Measurements from ENCODE around the gene WASL.
"Not testable (repeated sequence)": the region's sequence is repeated elsewhere in the genome, so short reads cannot be mapped to it uniquely, and the experiment has no call there.

WASL gene

DNA sequence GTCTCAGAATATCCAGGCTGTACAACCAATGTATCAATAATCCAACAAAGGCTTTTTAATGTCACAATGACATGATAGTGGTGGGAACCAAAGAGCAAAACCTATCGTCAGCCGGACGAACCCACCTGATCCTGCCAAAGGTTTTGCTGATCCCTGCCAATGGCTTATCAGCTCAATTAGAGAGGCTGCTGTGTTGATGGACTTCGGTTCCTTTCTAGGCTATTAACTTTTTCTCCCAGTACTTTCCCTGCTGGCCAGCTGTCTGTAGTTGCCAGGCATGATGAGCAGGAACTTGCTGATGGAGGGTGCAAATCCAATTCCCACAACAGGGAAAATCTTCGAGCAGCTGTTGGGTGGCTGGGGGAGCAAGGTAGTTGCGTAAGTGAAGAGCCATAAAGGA is 90.8 kb downstream of the WASL start:
- no peak for DNase-seq (ENCODE audit: low read depth)

DNA sequence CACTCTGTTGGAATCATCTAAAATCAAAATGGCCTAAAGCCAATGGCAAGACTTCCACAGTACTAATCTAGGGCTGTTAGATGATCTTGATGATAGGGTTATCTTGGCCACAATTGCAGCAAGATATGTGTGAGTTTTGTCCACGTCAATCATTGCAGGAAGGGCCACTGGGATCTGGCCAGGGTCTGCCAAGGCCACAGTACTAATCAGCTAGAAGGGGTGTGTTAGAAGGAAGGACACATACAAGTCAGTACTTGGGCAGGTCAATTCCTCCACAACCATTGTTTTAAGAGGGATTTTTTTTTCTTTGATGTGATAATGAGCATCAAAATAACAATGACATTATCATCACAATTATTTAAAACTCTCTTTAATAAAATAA is 91.5 kb downstream of the WASL start:
- no peak for DNase-seq (ENCODE audit: low read depth)

DNA sequence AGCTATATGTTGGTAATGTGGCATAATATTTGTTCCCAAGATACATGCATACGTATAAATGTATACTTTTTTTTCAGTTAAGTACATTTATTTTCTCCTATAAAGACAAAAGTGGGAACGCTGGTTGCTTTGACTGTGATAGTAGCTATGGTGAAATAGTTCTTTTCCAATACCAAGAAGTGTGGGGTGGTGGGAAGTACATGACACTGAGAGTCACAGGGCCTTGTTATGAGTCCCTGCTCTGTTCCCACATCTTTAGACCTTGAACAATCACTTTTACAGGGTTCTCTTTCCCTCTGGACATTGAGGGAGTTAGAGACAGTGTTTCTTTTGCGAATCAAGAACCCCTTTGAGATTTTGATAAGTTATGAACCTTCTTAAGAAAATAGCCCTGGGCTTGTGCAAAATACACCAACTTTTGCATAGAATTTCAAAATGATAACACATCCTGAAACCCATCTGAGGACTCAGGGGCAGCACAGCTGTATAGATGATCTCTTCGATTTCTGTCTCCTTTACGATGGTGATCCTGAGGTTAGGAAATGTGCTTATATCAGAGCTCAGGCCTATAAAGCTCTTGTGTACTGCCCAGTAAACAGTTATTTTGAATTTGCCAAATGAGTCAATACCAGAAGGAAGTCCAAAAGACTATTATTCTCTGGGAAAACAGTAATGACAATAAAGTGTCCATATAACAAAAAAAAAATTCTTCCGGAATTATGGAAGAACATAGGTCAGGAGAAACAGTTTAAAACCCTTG is 92.1 kb downstream of the WASL start:
- DNase-seq (ENCODE audit: low read depth), result no peak

DNA sequence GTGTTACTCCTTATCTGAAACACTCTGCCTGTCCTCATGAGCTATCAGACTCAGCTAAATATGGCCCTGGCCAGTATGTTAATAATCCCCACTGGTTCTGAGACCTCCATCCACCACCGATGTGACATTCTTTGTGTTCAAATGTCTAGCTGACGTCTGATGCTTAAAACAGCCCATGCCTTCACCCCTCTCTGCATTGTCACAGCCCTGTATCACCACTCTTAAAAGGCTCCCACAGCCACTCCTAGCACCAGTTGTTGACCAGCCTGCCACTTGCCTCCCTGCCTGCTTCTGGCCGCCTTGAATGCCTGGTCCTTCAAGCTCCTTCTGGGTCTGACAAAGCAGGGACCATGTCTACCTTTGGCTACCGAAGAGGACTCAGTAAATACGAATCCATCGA is 93.2 kb downstream of the WASL start, which contains the start of gene LMOD2:
LMOD2 (plus strand) TSS at position 253 of the 400 bp plus-strand sequence; CDS start at position 351, 98 bp downstream.
- DNase-seq (ENCODE audit: low read depth), result no peak

DNA sequence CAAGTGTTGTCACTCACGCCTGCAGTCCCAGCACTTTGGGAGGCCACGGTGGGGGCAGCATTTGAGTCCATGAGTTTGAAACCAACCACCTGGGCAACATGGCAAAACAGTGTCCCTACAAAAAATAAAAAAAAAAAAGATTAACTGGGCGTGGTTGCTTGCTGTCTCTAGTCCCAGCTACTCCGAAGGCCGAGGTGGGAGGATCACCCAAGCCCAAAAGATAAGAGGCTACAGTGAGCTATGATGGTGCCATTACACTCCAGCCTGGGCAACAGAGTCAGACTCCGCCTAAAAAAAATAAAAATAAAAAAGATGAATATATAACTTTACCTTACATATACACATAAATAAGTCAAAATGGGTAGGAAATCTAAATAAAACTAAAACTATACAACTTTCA is 95.6 kb downstream of the WASL start:
- DNase-seq (ENCODE audit: low read depth), result no peak

GRCh38 chr7:123652406-123652805 is 96.4 kb downstream of the WASL start:
- no peak for DNase-seq (ENCODE audit: low read depth)

DNA sequence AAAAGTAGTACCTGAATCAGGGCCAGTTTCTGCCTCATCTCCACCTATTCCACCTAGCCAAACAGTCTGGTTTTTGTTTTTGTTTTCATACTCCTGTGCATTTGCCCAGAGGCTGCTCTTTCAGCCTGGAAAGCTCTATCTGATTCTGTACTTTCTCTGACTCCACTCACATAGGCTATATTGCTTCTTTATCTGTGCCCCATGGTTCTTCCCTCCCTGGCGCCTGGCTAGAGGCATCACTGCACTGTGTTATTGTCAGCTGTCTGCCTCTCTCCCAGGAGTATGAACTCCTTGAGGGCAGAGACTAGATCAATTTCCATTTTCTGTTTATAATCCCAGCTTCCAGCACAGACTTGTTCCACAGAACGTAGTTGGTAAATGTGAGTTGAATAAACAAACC is 98.2 kb downstream of the WASL start:
- DNase-seq (ENCODE audit: low read depth), result no peak

DNA sequence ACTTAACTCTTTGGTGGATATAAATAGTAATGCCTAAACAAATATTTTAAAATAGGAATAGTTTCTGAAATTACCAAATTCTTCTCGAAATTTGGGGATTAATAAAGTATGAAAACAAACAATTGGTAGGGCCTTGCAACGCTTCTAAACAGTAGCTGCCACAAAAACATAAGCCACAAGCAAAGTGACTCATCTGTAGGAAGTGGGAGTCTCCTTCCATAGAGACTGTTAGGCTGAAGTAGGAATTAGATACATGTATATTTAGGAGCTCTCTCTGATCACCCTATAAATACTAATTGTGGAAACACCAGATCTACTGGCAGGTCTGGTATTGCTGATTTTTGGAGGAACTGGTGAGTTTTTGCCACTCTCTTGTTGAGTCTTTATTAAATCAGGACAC is 98.8 kb downstream of the WASL start:
- no peak for DNase-seq (ENCODE audit: low read depth)

DNA sequence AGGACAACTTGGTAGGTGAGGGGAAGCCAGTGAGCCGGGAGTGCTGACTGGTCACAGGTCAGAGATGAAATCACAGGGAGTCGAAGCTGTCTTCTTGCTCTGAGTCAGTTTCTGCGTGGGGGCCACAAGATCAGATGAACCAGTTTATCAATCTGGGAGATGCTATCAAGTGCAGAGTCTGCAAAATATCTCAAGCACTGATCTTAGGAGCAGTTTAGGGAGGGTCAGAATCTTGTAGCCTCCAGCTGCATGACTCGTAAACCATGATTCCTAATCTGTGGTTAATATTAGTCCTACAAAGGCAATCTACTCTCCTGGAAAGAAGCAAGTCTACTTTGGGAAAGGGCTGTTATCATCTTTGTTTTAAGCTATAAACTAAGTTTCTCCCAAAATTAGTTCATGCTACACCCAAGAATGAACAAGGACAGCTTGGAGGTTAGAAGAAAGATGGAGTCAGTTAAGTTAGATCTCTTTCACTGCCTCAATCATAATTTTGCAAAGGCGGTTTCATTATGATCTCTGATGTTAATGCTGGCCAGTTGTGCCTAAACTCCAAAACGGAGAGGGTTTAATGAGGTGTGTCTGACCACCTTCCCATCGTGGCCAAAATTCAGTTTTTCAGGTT is 101.6 kb downstream of the WASL start:
- DNase-seq (ENCODE audit: low read depth), result no peak

DNA sequence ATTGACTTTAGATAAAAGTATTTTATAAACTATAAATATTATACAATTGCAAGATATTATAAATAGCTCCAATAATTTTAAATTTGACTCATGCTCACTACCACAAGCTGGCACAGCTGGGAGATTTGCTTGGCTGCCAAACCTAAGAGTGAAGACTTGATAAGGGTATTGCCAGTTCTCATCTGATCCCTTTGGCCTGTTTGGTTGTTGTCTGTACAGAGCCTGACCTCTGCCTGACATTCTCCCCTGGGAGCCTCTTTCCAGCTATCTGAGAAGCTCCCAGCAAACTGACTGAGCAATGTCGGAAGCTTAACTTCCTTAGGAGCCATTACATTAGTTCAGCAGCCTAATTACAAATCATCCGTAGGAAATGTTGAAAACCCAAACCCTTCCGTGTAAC is 103.3 kb downstream of the WASL start:
- no peak for DNase-seq (ENCODE audit: low read depth)

DNA sequence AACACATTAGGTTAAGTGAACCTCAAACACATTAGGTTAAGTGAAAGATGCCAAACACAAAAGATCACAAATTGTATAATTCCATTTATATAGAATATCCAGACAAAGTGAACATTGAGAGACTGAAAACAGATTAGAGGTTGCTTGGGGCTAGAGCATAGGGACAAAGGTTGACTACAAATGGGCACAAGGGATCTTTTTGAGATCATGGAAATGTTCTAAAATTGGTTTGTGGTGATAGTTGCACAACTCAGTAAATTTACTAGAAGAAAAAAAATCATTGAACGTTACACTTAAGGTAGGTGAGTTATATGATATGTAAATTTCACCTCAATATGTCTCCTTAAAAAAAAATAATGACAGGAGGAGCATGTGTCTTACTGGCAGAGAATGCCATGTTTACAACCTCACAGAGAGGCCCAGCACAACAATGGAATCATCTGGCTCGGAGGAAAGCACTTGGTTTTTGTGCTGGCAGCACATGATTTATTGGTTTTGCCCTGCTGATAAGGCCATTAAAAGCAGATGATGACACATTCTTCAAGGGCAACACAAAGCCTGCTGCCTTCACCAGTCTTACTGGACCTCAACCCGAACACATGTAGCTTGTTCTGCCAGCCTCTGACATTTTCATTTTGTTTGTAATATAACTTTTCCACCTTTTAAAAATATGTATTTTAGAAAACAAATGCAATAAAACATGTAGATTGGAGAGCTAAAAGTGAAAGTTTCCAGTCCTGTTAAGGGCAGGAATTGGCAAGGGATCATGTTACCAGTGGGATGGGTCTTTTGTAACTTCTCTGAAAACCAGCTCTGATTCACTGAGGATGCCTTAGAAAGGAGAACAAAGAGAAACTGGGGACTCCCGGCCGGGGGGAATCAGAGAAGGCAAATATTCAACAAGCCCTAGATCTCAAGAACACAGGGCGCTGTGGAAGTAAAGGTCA is 105.0 kb downstream of the WASL start:
- DNase-seq (ENCODE audit: low read depth), result no peak

- DNase-seq (ENCODE audit: low read depth), result no peak
These were observed 106.9 kb downstream of the WASL start for GRCh38 chr7:123641901-123642300.

DNA sequence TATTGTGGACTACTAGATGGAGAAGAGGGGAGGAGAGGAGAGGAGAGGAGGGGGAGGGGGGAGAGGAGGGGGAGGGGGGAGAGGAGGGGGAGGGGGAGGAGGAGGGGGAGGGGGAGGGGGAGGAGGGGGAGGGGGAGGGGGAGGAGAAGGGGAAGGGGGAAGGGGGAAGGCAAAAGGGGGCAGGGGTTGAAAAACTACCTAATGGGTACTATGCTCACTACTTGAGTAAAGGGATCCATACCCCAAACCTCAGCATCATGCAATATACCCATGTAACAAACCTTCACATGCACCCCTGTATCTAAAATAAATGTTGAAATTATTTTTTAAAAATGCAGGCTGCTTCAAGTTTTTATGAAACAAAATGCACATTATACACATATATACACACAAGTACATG is 108.2 kb downstream of the WASL start:
- no peak for DNase-seq (ENCODE audit: low read depth)

DNA sequence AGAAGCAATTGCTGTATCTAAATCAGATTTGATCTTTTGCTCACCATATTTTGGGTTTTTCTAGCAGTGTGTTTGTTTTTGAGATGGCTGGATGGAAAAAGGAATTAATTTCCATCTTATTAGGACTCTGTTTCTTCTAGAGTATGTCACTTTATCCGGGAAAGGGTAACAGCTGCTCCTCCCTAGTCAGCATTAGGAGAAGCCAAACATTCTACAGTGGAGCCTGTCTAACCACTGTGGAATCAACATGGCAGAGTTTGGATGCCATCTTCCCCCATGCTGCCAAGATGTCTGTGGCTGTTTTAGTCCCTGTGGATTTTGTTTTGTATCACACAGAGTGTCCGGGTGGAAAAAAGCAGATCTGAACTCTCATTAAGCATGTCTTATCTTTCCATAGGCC is 109.2 kb downstream of the WASL start:
- DNase-seq (ENCODE audit: low read depth), result no peak

- no peak for DNase-seq (ENCODE audit: low read depth)
These were observed 110.9 kb downstream of the WASL start for GRCh38 chr7:123637878-123638277.

DNA sequence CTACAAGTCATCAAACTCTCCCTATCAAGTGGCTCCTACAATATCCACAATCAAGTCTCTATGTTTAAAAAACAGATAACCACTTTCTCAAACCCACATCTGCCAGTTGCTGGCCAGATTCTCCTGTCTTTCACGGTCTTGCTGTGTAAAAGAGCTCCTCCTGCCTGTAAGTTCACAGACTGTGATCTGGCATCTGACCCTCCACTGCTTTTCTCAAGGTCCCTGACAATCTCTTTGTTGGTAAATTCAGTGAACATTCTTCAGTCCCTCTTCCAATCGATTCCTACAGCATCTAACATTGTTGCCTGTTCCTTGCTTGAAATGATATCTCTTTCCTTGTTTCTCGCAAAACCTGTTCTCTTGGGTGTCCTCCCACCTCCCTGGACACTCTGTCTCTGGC is 111.6 kb downstream of the WASL start:
- DNase-seq (ENCODE audit: low read depth), result no peak

GRCh38 chr7:123635551-123636359 is 113.0 kb downstream of the WASL start:
- DNase-seq (ENCODE audit: low read depth), result no peak

- DNase-seq (ENCODE audit: low read depth), result not testable (repeated sequence)
These were observed 114.7 kb downstream of the WASL start for GRCh38 chr7:123634011-123634573.

GRCh38 chr7:123633553-123633952 is 115.2 kb downstream of the WASL start:
- no peak for DNase-seq (ENCODE audit: low read depth)

DNA sequence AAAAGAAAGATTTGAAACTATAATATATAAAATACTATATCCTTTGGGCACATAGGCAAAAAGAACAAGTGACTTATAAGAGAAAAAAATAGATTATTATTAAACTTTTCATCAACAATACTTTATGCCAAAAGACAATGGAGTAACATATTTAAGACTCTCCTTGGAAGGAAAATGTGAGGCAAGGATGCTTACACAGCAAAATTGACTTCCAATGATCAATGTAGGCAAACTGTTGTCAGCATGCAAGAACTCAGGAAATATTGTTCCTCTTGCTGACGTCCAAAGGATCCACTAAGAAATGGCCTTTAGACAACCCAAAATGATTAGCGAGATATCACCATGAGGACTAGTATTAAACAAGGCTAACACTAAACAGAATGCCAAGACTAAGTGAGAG is 116.0 kb downstream of the WASL start:
- no peak for DNase-seq (ENCODE audit: low read depth)
